Suprapubic skin (tissue), 4 donors: ENCODE data around the gene ELSPBP1.

Experiments
- CTCF ChIP-seq, 2 donors: fragments of 200-600 bp in 1 of 2; fragments of 450-650 bp in 1 of 2; sonication (generic) in 1 of 2; IDR thresholded peaks; one replicate each; pipeline ENCODE4 v1.5.1; 2016 to 2019; ENCODE audit warnings: antibody characterized with exemption in 2 of 2, mild to moderate bottlenecking in 1 of 2, moderate library complexity in 1 of 2
- EP300 ChIP-seq: sonication (generic); formaldehyde crosslinking; IDR thresholded peaks from one replicate; pipeline ENCODE4 v1.6.1; 2017; ENCODE audit warnings: antibody characterized with exemption
- POLR2A ChIP-seq, 2 donors: fragments of 450-650 bp; IDR thresholded peaks; one replicate each; pipeline ENCODE4 v1.6.1; 2017; ENCODE audit warnings: antibody characterized with exemption in 2 of 2, mild to moderate bottlenecking in 2 of 2, moderate library complexity in 2 of 2
- POLR2AphosphoS5 ChIP-seq, 3 donors: sonication (generic); formaldehyde crosslinking; IDR thresholded peaks; one replicate each; pipeline ENCODE4 v1.6.1; 2017; ENCODE audit warnings: antibody characterized with exemption in 3 of 3

GRCh38 chr19:48061401-48062344, 67.2 kb downstream of the ELSPBP1 start:
- TF ChIP-seq CTCF (IDR thresholded peaks at IDR 0.05) (no peak), POLR2AphosphoS5 (IDR thresholded peaks at IDR 0.05) (no peak), POLR2A (IDR thresholded peaks at IDR 0.05) (no peak), EP300 (no peak)
